HAP-1 (cell line): ENCODE measurements around the gene KIFC3.
"Not testable (repeated sequence)": the region's sequence is repeated elsewhere in the genome, so short reads cannot be mapped to it uniquely, and the experiment has no call there.

Source experiments
- DNase-seq, 2 experiments: peaks; one replicate each; pipeline ENCODE4 v3.0.0-alpha.2; 2016 to 2020; ENCODE audit warnings: low spot score in 2 of 2
- H3K27me3 ChIP-seq: fragments of 250-450 bp; sonication (Bioruptor Pico); 2 replicates; pipeline ENCODE4 v1.5.1; 2020; ENCODE audit warnings: low read depth, mild to moderate bottlenecking, moderate library complexity
- H3K36me3 ChIP-seq: fragments of 250-450 bp; sonication (Bioruptor Pico); replicated peaks from 2 replicates; pipeline ENCODE4 v1.5.1; 2020; ENCODE audit warnings: mild to moderate bottlenecking
- H3K4me1 ChIP-seq: fragments of 250-450 bp; sonication (Bioruptor Pico); 2 replicates; pipeline ENCODE4 v1.5.1; 2020; ENCODE audit warnings: mild to moderate bottlenecking
- H3K4me3 ChIP-seq: fragments of 250-450 bp; sonication (Bioruptor Pico); 2 replicates; pipeline ENCODE4 v1.5.1; 2020; ENCODE audit warnings: mild to moderate bottlenecking, moderate library complexity
- H3K9me3 ChIP-seq: fragments of 250-450 bp; sonication (Bioruptor Pico); 2 replicates; pipeline ENCODE4 v1.5.1; 2020; ENCODE audit warnings: mild to moderate bottlenecking, moderate library complexity
- in situ Hi-C: fragments of 300-500 bp; cut with MboI; formaldehyde crosslinking; loops from 3 replicates; pipeline ENCODE4 v1.14.3; 2020; ENCODE audit warnings: low sequenced_read_pairs, inconsistent platforms, mixed read lengths

The KIFC3 gene

DNA sequence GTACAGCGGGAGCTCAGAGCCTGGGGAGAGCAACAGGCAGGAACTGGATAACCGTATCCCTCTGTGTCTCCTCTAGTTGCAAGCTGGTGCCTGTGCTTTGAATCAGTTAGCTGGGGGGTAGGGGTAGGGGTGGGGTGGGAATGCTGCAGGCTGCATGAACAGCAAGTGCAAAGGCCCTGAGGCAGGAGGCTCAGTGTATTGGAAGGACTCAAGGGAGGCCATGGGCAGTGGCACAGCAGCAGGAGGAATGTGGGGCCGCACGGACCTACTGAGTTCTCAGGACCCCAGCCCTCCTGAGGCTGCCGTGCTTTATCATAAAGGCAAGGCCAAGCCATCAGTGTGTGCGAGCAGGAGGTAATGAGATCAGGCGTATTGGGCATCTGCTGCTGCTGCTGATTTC, 63.4 kb downstream of the KIFC3 start:
- Histone ChIP-seq H3K27me3 (no peaks in the 10 kb centered on the region), H3K4me3 (no peak overlapping the region), H3K36me3 (peaks cover 25% of the 10 kb centered on the region), H3K4me1 (peaks cover 12% of the 10 kb centered on the region), H3K9me3 (peaks cover 2% of the 10 kb centered on the region)
- in situ Hi-C loops, result no loop called here
- no peak for DNase-seq

DNA sequence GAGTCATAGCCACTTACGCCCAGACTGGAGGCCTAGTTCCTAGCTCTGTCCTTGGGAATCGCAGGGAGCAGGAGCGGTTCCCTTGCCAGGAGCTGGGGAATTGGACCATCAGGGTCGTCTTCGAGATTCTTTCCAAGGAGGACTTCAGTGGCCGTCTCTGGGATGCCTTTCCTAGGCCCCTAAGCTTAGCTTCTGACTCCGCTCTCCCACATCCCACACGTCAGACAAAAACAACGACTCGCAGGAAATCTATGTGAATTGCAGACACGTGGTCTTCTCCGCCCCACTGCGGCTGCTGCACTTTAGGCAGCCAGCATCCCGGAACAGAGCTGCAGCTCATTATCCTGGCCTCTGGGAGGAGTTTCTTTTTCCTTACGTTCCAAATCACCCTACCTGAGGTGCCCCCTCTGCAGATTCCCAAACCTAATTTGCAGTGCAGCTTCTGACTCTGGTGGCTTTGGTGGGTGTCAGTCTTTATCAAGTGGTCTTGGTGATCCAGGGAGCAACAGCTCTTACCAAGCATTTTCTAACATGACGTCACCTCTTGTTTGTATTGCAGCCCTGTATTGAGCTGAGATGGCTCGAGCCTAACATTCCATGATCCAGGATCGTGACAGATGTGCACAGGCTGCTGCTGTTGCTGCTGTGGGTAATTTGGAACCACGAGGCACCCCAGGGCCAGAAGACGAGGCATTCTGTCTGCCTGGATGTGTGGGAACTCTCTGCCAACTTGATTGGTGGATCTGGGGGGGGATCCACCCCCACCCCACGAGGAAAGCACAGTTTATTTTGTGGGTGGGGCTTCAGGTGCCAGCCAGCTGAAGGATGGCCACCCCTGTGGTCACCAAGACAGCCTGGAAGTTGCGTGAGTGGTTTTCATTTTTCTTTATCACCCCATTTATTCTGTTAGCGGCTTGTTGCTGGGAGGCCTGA, 65.6 kb downstream of the KIFC3 start:
- H3K4me1 ChIP-seq, result peaks cover 12% of the 10 kb centered on the region
- DNase-seq, result peak; percentile 45 to 68
- H3K4me3 ChIP-seq, result peak overlapping the region; percentile 65
- in situ Hi-C loops, result no loop called here
- no peaks in the 10 kb centered on the region for H3K27me3 ChIP-seq
- H3K36me3 ChIP-seq, result peaks cover 28% of the 10 kb centered on the region
- H3K9me3 ChIP-seq, result peaks cover 13% of the 10 kb centered on the region

DNA sequence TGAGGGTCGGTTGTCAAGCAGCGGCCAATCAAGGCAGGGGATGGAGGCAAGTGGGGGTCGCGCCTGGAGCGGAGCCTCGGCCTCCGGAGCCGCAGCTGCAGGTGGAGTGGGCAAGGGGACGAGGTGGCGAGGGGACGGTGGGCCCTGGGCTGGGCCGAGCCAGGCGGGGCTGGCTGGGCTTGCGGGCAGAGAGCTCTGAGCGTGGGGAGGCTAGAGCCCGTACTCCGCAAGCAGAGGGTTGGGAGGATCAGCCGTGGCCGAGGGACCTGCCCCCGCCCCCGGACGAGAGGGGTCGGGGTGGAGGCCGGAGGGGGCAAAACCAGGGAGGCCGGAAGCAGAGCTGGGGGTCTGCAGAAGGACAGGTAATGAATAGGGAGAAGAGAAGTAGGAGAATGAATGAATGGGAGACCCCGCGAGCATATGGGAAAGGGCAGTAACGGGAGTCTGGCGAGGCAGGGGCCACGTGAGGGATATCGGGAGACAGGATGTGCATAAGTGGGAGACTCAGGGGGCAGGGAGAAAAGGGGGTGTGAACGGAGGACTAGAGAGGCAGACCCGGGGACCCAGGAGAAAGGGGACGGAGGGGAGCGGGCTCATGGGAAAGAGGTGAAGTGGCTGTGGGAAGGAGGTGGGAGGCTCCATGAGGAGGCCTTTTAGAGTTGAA, 66.4 kb downstream of the KIFC3 start, which contains the start of gene KATNB1:
Gene KATNB1, plus strand, starts transcription at position 16 of the 664 bp plus-strand sequence. CDS start 1,474 bp downstream, outside the sequence.
- DNase-seq, result peak in 1 of 2 experiments; percentile 25
- H3K4me1 ChIP-seq, result peaks cover 12% of the 10 kb centered on the region
- H3K4me3 ChIP-seq, result peak within 1 kb of the TSS; percentile 65
- H3K9me3 ChIP-seq, result peaks cover 13% of the 10 kb centered on the region
- peaks cover 24% of the 10 kb centered on the region for H3K36me3 ChIP-seq
- H3K27me3 ChIP-seq, result no peaks in the 10 kb centered on the region
- in situ Hi-C loops, result no loop called here

DNA sequence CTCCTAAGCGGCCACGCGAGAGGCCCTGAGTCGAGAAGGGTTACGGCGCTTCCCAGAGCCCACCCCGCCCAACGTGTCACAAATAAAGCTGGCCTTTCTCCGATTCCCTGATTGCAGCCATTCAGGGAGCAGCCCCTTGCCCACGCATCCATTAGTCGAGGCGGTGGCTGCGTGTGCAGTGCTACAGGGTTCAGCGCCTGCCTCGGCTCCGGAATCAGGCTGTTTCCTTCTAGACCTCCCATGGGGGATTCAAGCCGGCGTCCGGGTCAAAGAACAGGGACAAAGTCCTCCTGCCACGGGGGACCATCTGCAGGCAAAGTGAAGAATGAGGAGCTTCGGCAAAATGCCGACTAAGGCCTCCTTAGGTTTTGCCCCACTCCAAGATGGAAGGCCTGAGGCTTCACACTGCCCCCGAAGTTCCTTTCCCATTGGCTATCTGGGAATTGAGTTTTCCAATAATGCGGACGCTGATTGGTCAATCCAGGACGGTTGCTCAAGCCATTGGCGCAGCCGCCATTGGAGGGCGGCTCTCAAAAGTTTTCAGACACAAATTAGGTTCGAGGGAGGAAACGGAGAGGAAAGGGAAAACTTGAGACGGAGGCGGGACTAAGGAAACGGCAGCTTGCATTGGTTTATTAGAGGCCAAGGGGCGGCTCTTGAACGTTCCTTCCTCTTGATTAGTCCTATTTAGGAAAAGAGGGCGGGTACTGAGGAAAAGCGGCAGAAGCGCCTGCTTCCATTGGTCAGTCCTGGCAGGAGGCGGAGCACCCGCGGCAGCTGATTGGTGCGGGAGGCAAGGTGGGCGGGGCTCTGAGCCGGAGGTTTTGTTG, 67.2 kb downstream of the KIFC3 start:
- Histone ChIP-seq H3K9me3 (peaks cover 13% of the 10 kb centered on the region), H3K4me3 (peak overlapping the region; percentile 65), H3K36me3 (peaks cover 24% of the 10 kb centered on the region), H3K4me1 (peaks cover 12% of the 10 kb centered on the region), H3K27me3 (no peaks in the 10 kb centered on the region)
- DNase-seq, result peak; percentile 99 to 100
- in situ Hi-C loops, result no loop called here

DNA sequence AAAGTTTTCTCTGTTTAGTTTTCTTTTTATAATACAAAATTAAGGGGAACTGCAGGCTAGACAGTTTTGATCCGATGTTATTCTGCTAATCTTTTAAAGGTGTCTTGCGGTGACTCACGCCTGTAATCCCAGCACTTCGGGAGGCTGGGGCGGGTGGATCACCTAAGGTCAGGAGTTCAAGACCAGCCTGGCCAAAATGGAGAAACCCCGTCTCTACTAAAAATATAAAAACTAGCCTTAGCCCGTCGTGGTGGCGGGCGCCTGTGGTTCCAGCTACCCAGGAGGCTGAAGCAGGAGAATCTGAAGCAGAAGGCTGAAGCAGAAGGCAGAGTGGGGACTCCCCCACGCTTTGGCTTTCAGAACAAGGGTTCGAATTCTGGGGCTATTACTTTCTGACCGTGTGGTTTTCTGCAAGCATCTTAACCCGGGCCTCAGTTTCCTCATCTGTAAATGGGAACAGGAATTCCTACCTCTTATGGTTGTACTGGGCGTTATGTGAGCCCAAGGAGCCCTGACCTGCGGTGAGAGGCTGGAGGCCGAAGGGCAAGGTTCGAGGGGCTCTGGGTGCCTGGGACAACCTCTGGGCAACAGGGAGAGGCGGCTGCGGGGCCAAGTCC, 67.9 kb downstream of the KIFC3 start:
- Histone ChIP-seq H3K4me3 (peak overlapping the region; percentile 65), H3K27me3 (no peaks in the 10 kb centered on the region), H3K4me1 (peaks cover 12% of the 10 kb centered on the region), H3K36me3 (peaks cover 24% of the 10 kb centered on the region), H3K9me3 (peaks cover 13% of the 10 kb centered on the region)
- in situ Hi-C loops, result no loop called here
- no peak for DNase-seq

DNA sequence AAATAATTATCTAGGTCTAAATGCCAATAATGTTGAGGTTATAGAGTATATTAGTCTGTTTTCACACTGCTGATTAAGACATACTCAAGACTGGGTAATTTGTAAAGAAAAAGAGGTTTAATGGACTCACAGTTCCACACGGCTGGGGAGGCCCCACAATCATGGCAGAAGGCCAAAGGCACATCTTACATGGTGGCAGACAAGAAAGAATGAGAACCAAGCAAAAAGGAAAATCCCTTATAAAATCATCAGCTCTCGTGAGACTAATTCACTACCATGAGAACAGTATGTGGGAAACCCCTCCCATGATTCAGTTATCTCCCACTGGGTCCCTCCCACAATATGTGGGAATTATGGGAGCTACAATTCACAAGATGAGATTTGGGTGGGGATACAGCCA, 69.6 kb downstream of the KIFC3 start:
- in situ Hi-C loops, result no loop called here
- Histone ChIP-seq H3K9me3 (peaks cover 13% of the 10 kb centered on the region), H3K36me3 (peaks cover 13% of the 10 kb centered on the region), H3K4me3 (no peak overlapping the region), H3K27me3 (no peaks in the 10 kb centered on the region), H3K4me1 (peaks cover 12% of the 10 kb centered on the region)
- no peak for DNase-seq

DNA sequence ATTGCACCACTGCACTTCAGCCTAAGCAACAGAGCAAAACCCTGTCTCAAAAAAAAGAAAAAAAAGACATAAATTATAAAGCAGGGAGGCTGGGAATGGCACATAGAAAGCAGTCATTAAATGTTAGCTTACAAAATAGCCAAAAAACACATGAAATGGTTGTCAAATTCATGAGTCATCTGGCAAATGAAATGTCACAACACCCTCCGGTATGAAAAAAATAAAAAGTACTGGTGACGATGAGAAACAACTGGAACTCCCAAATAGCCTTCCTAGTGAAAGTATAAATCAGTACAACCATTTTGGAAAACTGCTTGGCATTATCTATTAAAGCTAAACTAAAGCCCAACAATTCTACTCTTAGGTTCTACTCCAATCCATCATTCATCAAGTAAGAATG, 70.3 kb downstream of the KIFC3 start:
- Histone ChIP-seq H3K9me3 (peaks cover 13% of the 10 kb centered on the region), H3K4me1 (peaks cover 12% of the 10 kb centered on the region), H3K27me3 (no peaks in the 10 kb centered on the region), H3K4me3 (no peak overlapping the region), H3K36me3 (peaks cover 6% of the 10 kb centered on the region)
- DNase-seq, result no peak
- in situ Hi-C loops, result no loop called here

DNA sequence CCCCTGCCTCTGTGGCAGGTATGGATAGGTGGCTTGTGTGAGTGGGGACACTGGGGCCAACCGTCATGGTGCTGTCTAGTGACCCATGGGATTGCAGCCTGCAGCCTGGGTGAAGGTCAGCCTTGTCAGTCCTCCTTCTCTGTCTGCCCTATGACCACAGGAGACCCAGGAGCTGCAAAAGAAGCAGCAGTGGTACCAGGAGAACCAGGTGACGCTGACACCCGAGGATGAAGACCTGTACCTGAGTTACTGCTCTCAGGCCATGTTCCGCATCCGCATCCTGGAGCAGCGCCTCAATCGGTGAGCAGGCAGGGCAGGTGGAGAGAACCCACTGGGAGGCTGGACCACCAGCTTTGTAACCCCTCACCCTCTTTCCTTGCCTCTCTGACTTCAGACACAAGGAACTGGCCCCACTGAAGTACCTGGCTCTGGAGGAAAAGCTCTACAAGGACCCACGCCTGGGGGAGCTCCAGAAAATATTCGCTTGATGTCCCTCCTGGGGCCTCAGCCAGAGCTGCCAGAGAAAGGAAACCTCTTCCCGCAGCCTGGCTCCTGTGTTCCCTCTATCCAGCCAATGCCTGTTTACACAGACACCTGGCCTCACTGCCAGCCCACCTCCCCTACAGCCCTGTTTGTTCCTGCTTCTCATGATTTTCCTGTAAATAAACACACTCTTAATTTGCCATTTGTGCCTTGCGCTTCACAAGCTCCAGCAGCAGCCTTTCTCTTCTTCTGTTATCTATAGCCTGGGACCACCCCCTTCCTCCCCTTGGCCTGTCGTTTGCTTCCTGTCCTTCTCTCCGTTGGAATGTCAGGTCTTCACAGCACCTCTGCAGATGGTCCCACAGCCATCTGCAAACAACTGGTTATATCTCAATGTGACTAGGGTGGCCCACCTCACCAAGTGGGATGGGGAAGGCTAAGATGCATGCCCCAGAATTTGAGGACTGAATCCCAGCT, 71.2 kb downstream of the KIFC3 start:
- H3K4me3 ChIP-seq, result no peak overlapping the region
- H3K9me3 ChIP-seq, result peaks cover 13% of the 10 kb centered on the region
- DNase-seq, result no peak
- H3K4me1 ChIP-seq, result peaks cover 3% of the 10 kb centered on the region
- no peaks in the 10 kb centered on the region for H3K27me3 ChIP-seq
- peaks cover 4% of the 10 kb centered on the region; the same call in 1 of the 2 replicates for H3K36me3 ChIP-seq
- in situ Hi-C loops, result no loop called here

DNA sequence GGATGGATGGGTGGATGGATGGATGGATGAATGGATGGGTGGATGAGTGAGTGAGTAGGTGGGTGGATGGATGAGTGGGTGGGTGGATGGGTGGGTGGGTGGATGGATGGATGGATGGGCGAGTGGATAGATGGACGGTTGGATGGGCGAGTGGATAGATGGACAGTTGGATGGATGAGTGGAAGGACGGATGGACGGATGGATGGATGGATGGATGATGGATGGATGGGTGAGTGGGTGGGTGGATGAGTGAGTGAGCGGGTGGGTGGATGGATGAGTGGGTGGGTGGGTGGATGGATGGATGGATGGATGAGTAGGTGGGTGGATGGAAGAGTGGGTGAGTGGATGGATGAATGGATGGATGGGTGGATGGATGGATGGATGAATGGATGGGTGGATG, 72.4 kb downstream of the KIFC3 start:
- peaks cover 13% of the 10 kb centered on the region for H3K9me3 ChIP-seq
- DNase-seq, H3K27me3 ChIP-seq, in situ Hi-C loops, H3K4me3 ChIP-seq, H3K4me1 ChIP-seq, H3K36me3 ChIP-seq: not testable (repeated sequence)

DNA sequence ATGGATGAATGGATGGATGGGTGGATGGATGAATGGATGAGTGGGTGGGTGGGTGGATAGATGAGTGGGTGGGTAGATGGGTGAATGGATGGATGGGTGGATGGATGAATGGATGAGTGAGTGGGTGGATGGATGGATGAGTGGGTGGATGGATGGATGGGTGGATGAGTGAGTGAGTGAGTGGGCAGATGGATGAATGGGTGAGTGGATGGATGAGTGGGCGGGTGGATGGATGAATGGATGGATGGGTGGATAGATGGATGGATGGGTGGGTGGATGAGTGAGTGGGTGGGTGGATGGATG, 73.2 kb downstream of the KIFC3 start:
- Histone ChIP-seq H3K9me3 (peaks cover 13% of the 10 kb centered on the region), H3K27me3 (no peaks in the 10 kb centered on the region), H3K36me3 (peaks cover 4% of the 10 kb centered on the region; the same call in 1 of the 2 replicates), H3K4me3 (no peak overlapping the region), H3K4me1 (no peaks in the 10 kb centered on the region)
- in situ Hi-C loops, result no loop called here
- no peak for DNase-seq

DNA sequence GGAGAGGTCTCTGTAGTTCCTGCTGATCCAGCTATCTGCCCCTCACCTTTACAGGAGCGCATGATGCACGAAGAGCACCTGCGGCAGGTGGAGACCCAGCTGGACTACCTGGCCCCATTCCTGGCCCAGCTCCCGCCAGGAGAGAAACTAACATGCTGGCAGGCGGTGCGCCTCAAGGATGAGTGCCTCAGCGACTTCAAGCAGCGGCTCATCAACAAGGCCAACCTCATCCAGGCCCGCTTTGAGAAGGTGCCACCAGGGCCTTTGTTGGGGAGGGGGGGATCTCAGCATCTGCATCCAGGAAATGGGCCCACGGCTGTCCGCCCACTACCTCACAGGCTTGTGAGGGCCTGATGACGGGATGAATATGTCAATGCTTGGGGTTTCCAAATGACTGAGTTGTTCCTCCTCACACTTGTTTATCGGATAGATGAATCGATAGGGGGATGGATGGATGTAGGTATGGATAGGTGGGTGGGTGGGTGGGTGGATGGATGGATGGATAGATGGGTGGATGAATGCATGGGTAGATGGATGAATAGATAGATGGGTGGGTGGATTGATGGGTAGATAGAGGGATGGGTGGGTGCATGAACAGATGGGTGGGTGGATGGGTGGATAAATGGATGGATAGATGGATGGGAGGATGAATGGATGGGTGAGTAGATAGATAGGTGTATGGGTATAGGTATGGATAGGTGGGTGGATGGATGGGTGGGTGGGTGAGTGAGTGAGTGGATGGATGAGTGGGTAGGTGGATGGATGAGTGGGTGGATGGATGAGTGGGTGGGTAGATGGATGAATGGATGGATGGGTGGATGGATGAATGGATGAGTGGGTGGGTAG, 73.7 kb downstream of the KIFC3 start:
- in situ Hi-C loops, result no loop called here
- H3K4me3 ChIP-seq, result no peak overlapping the region
- H3K9me3 ChIP-seq, result peaks cover 8% of the 10 kb centered on the region
- peaks cover 2% of the 10 kb centered on the region; the same call in 1 of the 2 replicates for H3K36me3 ChIP-seq
- H3K4me1 ChIP-seq, result no peaks in the 10 kb centered on the region
- no peaks in the 10 kb centered on the region for H3K27me3 ChIP-seq
- DNase-seq, result no peak

DNA sequence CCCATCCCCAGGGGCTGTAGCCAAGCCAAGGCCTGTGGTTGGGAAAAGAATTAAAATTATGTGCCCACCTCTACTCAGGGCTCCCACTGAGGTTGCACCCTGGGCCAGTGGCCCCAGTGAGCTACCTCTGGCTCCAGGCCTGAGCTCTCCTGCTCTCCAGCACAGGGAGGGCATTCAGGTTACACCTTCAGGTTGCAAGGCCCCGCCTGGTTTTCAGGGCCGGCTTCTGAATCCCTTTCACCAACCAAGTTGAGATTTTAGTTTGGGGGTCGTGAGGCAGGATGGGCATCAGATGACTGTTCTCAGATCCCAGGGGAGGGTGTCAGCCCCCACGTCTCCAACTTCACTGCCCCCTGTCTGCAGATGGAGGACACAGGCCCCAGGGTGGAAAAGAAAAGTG, 74.7 kb downstream of the KIFC3 start:
- Histone ChIP-seq H3K4me1 (no peaks in the 10 kb centered on the region), H3K27me3 (no peaks in the 10 kb centered on the region), H3K36me3 (no peaks in the 10 kb centered on the region), H3K9me3 (no peaks in the 10 kb centered on the region), H3K4me3 (no peak overlapping the region)
- in situ Hi-C loops, result no loop called here
- no peak for DNase-seq
